GM12878 (cell line): ENCODE data around the gene BORCS6. TPM values are rescaled to one million over a fixed set of nuclear protein-coding genes. Genes with fewer than 3 reads are reported as not detected.

ENCODE experiments used
- ATAC-seq: fragments of 200-7000 bp; cut with Tn5 transposase; 3 replicates; pipeline ENCODE4 v1.9.1; 2020; ENCODE audit warnings: mild to moderate bottlenecking, moderate library complexity
- BruUV-seq: library from RNA; stranded (reverse); fragments of 400-500 nt; replicated peaks from 2 replicates; lab custom pipeline; 2021; lab: Mats Ljungman, UMichigan
- CTCF ChIA-PET: fragments of 300-600 bp; sonication (Branson Sonifier 250); formaldehyde crosslinking; extraction: SDS; loops from one replicate; lab custom pipeline; 2021; ENCODE audit warnings: inconsistent platforms; lab: Yijun Ruan, JAX
- POLR2A ChIA-PET: fragments of 350-600 bp; formaldehyde crosslinking; extraction: SDS; loops from one replicate; lab custom pipeline; 2021; ENCODE audit warnings: inconsistent platforms; lab: Charles Lee
- RAD21 ChIA-PET: fragments of 300-600 bp; sonication (Branson Sonifier 250); formaldehyde crosslinking; loops from one replicate; lab custom pipeline; 2023; ENCODE audit warnings: antibody characterized with exemption; ENCODE audit not compliant: unreplicated experiment; lab: Charles Lee
- SMC1A ChIA-PET: fragments of 300-600 bp; sonication (Branson Sonifier 250); formaldehyde crosslinking; loops from one replicate; lab custom pipeline; 2023; ENCODE audit not compliant: unreplicated experiment, uncharacterized antibody; lab: Charles Lee
- DNase-seq: peaks from one replicate; pipeline ENCODE4 v3.0.0-alpha.2; 2011; ENCODE audit warnings: low read depth, low spot score
- FAIRE-seq: peaks from 3 replicates; lab custom pipeline; 2011; peaks lifted over from hg19 to GRCh38; lab: Jason Lieb, UNC
- H2AFZ ChIP-seq: 2 replicates; pipeline ENCODE4 v1.6.0; 2011; ENCODE audit warnings: low read depth, low read length, control low read depth; ENCODE audit not compliant: control insufficient read depth
- H3K27ac ChIP-seq: 2 replicates; pipeline ENCODE4 v1.5.1; 2011; ENCODE audit warnings: control low read depth; ENCODE audit not compliant: control insufficient read depth, insufficient read depth
- H3K27me3 ChIP-seq, 2 experiments: replicated peaks in 1 of 2; 2 replicates each; pipeline versions ENCODE4 v1.6.0 to v1.6.1; 2011; ENCODE audit warnings: low read length in 1 of 2; ENCODE audit not compliant: control insufficient read depth in 2 of 2, insufficient read depth in 2 of 2
- H3K36me3 ChIP-seq, 2 experiments: 2 replicates each; pipeline ENCODE4 v1.5.1; 2011; ENCODE audit warnings: low read length in 1 of 2; ENCODE audit not compliant: control insufficient read depth in 2 of 2, insufficient read depth in 2 of 2
- H3K4me1 ChIP-seq: 2 replicates; pipeline ENCODE4 v1.6.1; 2011; ENCODE audit warnings: mild to moderate bottlenecking, low read length, moderate library complexity, mixed read lengths; ENCODE audit not compliant: control insufficient read depth, insufficient read depth
- H3K4me2 ChIP-seq: 2 replicates; pipeline ENCODE4 v1.6.0; 2011; ENCODE audit warnings: control low read depth; ENCODE audit not compliant: control insufficient read depth, insufficient read depth
- H3K4me3 ChIP-seq: fragments of 200-600 bp; sonication (generic); 2 replicates; pipeline ENCODE4 v1.5.1; 2016
- H3K79me2 ChIP-seq: 2 replicates; pipeline ENCODE4 v1.6.0; 2011; ENCODE audit warnings: low read length; ENCODE audit not compliant: control insufficient read depth, insufficient read depth
- H3K9ac ChIP-seq: 2 replicates; pipeline ENCODE4 v1.8.0; 2011; ENCODE audit warnings: low read length, control low read depth, mixed read lengths; ENCODE audit not compliant: control insufficient read depth, insufficient read depth
- H3K9me3 ChIP-seq: replicated peaks from 3 replicates; pipeline ENCODE4 v1.5.1; 2011; ENCODE audit warnings: mild to moderate bottlenecking, low read length; ENCODE audit not compliant: control insufficient read depth, insufficient read depth
- H4K20me1 ChIP-seq: 2 replicates; pipeline ENCODE4 v1.6.0; 2011; ENCODE audit not compliant: control insufficient read depth, insufficient read depth
- BRCA1 ChIP-seq: IDR thresholded peaks from 2 replicates; pipeline ENCODE4 v1.6.1; 2011; ENCODE audit warnings: low read depth, low read length, improper control_type of control experiment
- CEBPZ ChIP-seq: fragments of 150-350 bp; IDR thresholded peaks from 2 replicates; pipeline ENCODE4 v1.6.1; 2016; ENCODE audit warnings: low read depth, low read length
- FOXK2 ChIP-seq: fragments of 450-650 bp; IDR thresholded peaks from 2 replicates; pipeline ENCODE4 v1.6.1; 2017; ENCODE audit warnings: mild to moderate bottlenecking, moderate library complexity
- MEF2B ChIP-seq: fragments of 450-650 bp; IDR thresholded peaks from 2 replicates; pipeline ENCODE4 v1.6.1; 2018; ENCODE audit warnings: mild to moderate bottlenecking, moderate library complexity; ENCODE audit not compliant: partially characterized antibody, poor library complexity, severe bottlenecking
- RAD21 ChIP-seq: IDR thresholded peaks from 2 replicates; pipeline ENCODE4 v1.6.1; 2011; ENCODE audit warnings: mild to moderate bottlenecking, low read depth, low read length, moderate library complexity; ENCODE audit not compliant: insufficient read depth
- WGBS: methylation state at CpG from one replicate; pipeline ENCODE4 v1.1.6; 2016; ENCODE audit warnings: low lambda C conversion rate; ENCODE audit not compliant: insufficient replicate concordance, insufficient coverage; ENCODE audit errors: missing lambda C conversion rate; 5-methylcytosine and 5-hydroxymethylcytosine counted together
- in situ Hi-C: fragments of 300-500 bp; cut with MboI; formaldehyde crosslinking; loops from 9 replicates; pipeline ENCODE4 v1.14.3; 2018; ENCODE audit warnings: mixed read lengths
- intact Hi-C: fragments of 100-400 bp; cut with micrococcal nuclease; formaldehyde crosslinking; loops from one replicate; pipeline ENCODE4 v1.14.2; 2022; ENCODE audit not compliant: unreplicated experiment
- polyA plus RNA-seq, 11 experiments: library from polyadenylated mRNA; depleted of rRNA in 4 of 11; unstranded in 6 of 11; stranded (reverse) in 5 of 11; fragments of >200 nt; fragmentation: Nextera tagmentation in 4 of 11; fragmentation: Illumina TruSeq in 1 of 11; extraction: Ambion mirVana in 4 of 11; extraction: Trizol in 1 of 11; gene quantifications; 1 replicate in 1 of 11; 2 replicates in 10 of 11; pipeline versions ENCODE4 v1.2.1 to v1.2.3, GENCODE V29; 2011 to 2016; ENCODE audit warnings: inconsistent platforms in 2 of 11, missing spikeins in 2 of 11, low read depth in 1 of 11
- total RNA-seq, 4 experiments: library from RNA; depleted of rRNA in 3 of 4; stranded (reverse); fragments of >200 nt in 3 of 4; fragmentation: Illumina TruSeq in 1 of 4; extraction: Trizol in 1 of 4; gene quantifications; 2 replicates each; pipeline versions ENCODE4 v1.2.1 to v1.2.3, GENCODE V29; 2013 to 2021

BORCS6 gene
- total and polyA plus RNA-seq, 10 of the 15 experiments (the other 5 are each of a cell fraction or from before 2014, with no cell fraction given), result 0.37 to 14.1 (median 6.7) TPM

DNA sequence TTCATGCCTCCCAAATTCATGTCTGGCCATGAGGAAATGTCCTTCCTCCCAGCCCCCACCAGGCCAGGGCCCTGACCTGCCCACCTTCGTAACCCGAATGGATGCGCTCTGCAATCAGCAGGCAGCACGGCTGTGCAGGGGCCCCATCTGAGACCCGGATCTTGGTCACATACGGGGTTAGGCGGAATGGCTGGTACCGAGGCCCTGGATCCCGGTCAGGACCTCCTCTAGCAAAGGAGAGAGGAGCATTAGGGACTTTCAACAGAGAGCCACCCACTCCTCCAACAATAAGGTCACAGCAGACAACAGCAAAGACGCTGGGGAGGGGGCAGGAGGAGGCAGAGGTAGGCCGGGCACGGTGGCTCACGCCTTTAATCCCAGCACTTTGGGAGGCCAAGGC is 41.4 kb downstream of the BORCS6 start:
- Histone ChIP-seq H3K27ac (no peak overlapping the region), H2AFZ (no peak overlapping the region), H3K27me3 (no peaks in the 10 kb centered on the region), H3K36me3 (peaks cover 9 to 26% of the 10 kb centered on the region in 2 experiments), H3K4me2 (no peak overlapping the region), H3K4me1 (peaks cover 15% of the 10 kb centered on the region), H3K79me2 (peaks cover 19% of the 10 kb centered on the region), H3K9ac (no peak overlapping the region), H3K4me3 (no peak overlapping the region), H4K20me1 (no peaks in the 10 kb centered on the region; the same call in 1 of the 2 replicates), H3K9me3 (no peaks in the 10 kb centered on the region)
- SMC1A ChIA-PET, result no interaction called here
- no TSS peak for BruUV-seq
- in situ Hi-C loops (no loop called here), intact Hi-C loops (no loop called here)
- FAIRE-seq (no peak), ATAC-seq (no peak), DNase-seq (no peak)
- POLR2A ChIA-PET, result interaction anchor here (1.5 to 3.8 kb wide), 2 partner anchors 9 to 13 kb away, joined by 4 to 29 read pairs; no protein-coding TSS in a partner anchor
- WGBS, result 91% methylated on average over 13 of the region's 13 CpGs
- RAD21 ChIA-PET, result no interaction called here
- TF ChIP-seq FOXK2 (no peak), BRCA1 (no peak), RAD21 (no peak), CEBPZ (no peak), MEF2B (no peak)
- CTCF ChIA-PET, result interaction anchor here (0.9 kb wide), 1 partner anchor 99 kb away, joined by 3 read pairs; the partner anchor contains the start of gene CTC1
